MCF 10A (cell line): ENCODE measurements around the gene MBD3L5. TPM values are rescaled to one million over a fixed set of nuclear protein-coding genes. Genes with fewer than 3 reads are reported as not detected.
"Not testable (repeated sequence)": the region's sequence is repeated elsewhere in the genome, so short reads cannot be mapped to it uniquely, and the experiment has no call there.

Experiments used
- Bru-seq: library from RNA; stranded (reverse); fragments of 400-500 nt; gene quantifications from one replicate; lab custom pipeline; 2021; lab: Mats Ljungman, UMichigan
- BruChase-seq, 2 experiments: library from RNA; stranded (reverse); fragments of 400-500 nt; gene quantifications; one replicate each; lab custom pipeline; 2021; lab: Mats Ljungman, UMichigan
- BruUV-seq: library from RNA; stranded (reverse); fragments of 400-500 nt; replicated peaks from 2 replicates; lab custom pipeline; 2021; lab: Mats Ljungman, UMichigan
- CTCF ChIA-PET: fragments of 300-600 bp; sonication (Branson Sonifier 250); formaldehyde crosslinking; extraction: SDS; loops from one replicate; lab custom pipeline; 2021; ENCODE audit warnings: antibody characterized with exemption, inconsistent platforms; lab: Yijun Ruan, JAX
- POLR2A ChIA-PET: fragments of 300-600, 350-650 bp; sonication (Branson Sonifier 250); formaldehyde crosslinking; extraction: SDS; loops from one replicate; lab custom pipeline; 2020; ENCODE audit warnings: antibody characterized with exemption, inconsistent platforms; lab: Yijun Ruan, JAX
- DNase-seq: peaks from one replicate; pipeline ENCODE4 v3.0.0-alpha.2; 2018; ENCODE audit not compliant: unreplicated experiment
- H3K27ac Mint-ChIP-seq: one replicate; pipeline ENCODE4 v1.8.0; 2022; ENCODE audit warnings: mild to moderate bottlenecking, low read depth, mixed read lengths; ENCODE audit not compliant: unreplicated experiment
- H3K27me3 Mint-ChIP-seq: one replicate; pipeline ENCODE4 v1.8.0; 2022; ENCODE audit warnings: mixed read lengths; ENCODE audit not compliant: insufficient read depth, unreplicated experiment
- H3K36me3 Mint-ChIP-seq: one replicate; pipeline ENCODE4 v1.8.0; 2022; ENCODE audit warnings: mild to moderate bottlenecking, moderate library complexity, mixed read lengths; ENCODE audit not compliant: insufficient read depth, unreplicated experiment
- H3K4me1 Mint-ChIP-seq: one replicate; pipeline ENCODE4 v1.8.0; 2022; ENCODE audit warnings: mixed read lengths; ENCODE audit not compliant: insufficient read depth, unreplicated experiment
- H3K4me3 Mint-ChIP-seq: one replicate; pipeline ENCODE4 v1.8.0; 2022; ENCODE audit warnings: mild to moderate bottlenecking, moderate library complexity, mixed read lengths; ENCODE audit not compliant: unreplicated experiment
- H3K9me3 Mint-ChIP-seq: one replicate; pipeline ENCODE4 v1.8.0; 2022; ENCODE audit warnings: mixed read lengths; ENCODE audit not compliant: unreplicated experiment
- CTCF ChIP-seq: fragments of 200-600 bp; IDR thresholded peaks from one replicate; pipeline ENCODE4 v1.8.0; 2022; ENCODE audit warnings: antibody characterized with exemption, mild to moderate bottlenecking; ENCODE audit not compliant: unreplicated experiment
- intact Hi-C: fragments of 100-400 bp; cut with micrococcal nuclease; formaldehyde crosslinking; loops from 2 replicates; pipeline ENCODE4 v1.14.1; 2022
- long read RNA-seq: library from polyadenylated mRNA; stranded (forward); transcript quantifications from one replicate; pipeline ENCODE4 v2.0.0, GENCODE V29; 2022
- total RNA-seq: library from RNA; stranded (reverse); gene quantifications from 2 replicates; pipeline ENCODE4 v1.2.3, GENCODE V29; 2022

The MBD3L5 gene
- total RNA-seq (not detected in 2 replicates), Bru-seq, nascent RNA (not detected), BruChase-seq, experiment 1, labeled RNA remaining after a 6-hour chase (not detected), BruChase-seq, experiment 2, labeled RNA remaining after a 2-hour chase (not detected)
- long read RNA-seq: 0 reads

DNA sequence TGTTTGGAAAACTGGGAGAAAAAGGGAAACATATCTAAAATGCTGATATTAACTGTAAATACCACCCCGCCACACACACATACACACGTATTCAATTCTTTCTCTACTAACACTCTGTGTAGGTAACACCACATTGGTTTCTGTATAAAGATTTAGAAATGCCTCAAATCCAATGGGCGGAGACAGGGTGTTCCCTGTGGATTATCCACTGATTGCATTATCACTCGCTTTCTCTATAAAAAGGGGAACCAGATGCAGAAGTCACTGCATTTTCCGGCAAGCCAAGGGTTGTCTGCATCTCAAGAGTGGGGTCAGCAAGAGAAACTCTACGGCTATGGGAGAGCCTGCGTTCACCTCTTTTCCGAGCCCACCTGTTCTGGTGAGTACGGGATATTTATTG lies at the start of gene MBD3L5:
Gene MBD3L5 (plus strand): TSS at position 301 of the 400 bp plus-strand sequence. CDS start 34 bp downstream, at position 335.
- CTCF ChIA-PET, intact Hi-C loops, H3K27ac Mint-ChIP-seq, DNase-seq, BruUV-seq, H3K4me3 Mint-ChIP-seq, H3K4me1 Mint-ChIP-seq, H3K27me3 Mint-ChIP-seq, H3K9me3 Mint-ChIP-seq, H3K36me3 Mint-ChIP-seq, POLR2A ChIA-PET: not testable (repeated sequence)

DNA sequence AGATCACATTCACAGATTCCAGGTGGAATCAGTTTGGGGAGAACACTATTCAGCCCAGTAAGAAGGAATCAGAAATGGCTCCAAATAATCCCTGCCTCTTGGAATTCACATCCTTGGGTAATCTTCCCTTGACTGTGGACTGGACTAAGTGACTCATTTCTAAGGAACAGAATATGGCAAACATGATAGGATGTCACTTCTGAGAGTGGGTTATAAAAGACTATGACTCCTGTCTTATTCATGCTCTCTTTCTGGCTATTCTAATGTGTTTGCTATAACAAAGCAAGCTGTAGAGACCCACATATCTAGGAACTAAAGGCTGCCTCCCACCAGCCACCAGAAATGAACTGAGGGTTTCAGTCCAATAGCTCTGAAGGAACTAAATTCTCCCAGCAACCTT lies 46.9 kb upstream of the MBD3L5 start:
- Mint-ChIP-seq H3K27ac (no peak overlapping the region), H3K27me3 (no peaks in the 10 kb centered on the region), H3K4me1 (no peaks in the 10 kb centered on the region), H3K4me3 (no peak overlapping the region), H3K9me3 (peaks cover 22% of the 10 kb centered on the region), H3K36me3 (no peaks in the 10 kb centered on the region)
- no peak for DNase-seq
- POLR2A ChIA-PET: no interaction called here
- BruUV-seq: no TSS peak
- no peak for TF ChIP-seq CTCF
- intact Hi-C loops: no loop called here
- CTCF ChIA-PET: interaction anchor here (0.6 to 0.8 kb wide), 3 partner anchors 83 to 519 kb away, joined by 3 to 5 read pairs (median 3); no protein-coding TSS in a partner anchor

GRCh38 chr19:6987850-6988249 lies 42.5 kb upstream of the MBD3L5 start:
- Mint-ChIP-seq H3K4me1 (no peaks in the 10 kb centered on the region), H3K4me3 (no peak overlapping the region), H3K27ac (no peak overlapping the region), H3K27me3 (no peaks in the 10 kb centered on the region), H3K9me3 (peaks cover 22% of the 10 kb centered on the region), H3K36me3 (no peaks in the 10 kb centered on the region)
- ChIA-PET POLR2A (no interaction called here), CTCF (interaction anchor here (1.3 kb wide), 1 partner anchor 16 kb away, joined by 4 read pairs; no protein-coding TSS in a partner anchor)
- TF ChIP-seq CTCF: no peak
- no peak for DNase-seq
- BruUV-seq: no TSS peak
- intact Hi-C loops: no loop called here

GRCh38 chr19:6988257-6988656 lies 42.1 kb upstream of the MBD3L5 start:
- Mint-ChIP-seq H3K27me3 (no peaks in the 10 kb centered on the region), H3K36me3 (no peaks in the 10 kb centered on the region), H3K9me3 (peaks cover 18% of the 10 kb centered on the region), H3K27ac (no peak overlapping the region), H3K4me1 (no peaks in the 10 kb centered on the region), H3K4me3 (no peak overlapping the region)
- DNase-seq: no peak
- ChIA-PET CTCF (interaction anchor here (1.3 kb wide), 1 partner anchor 15 kb away, joined by 4 read pairs; no protein-coding TSS in a partner anchor), POLR2A (no interaction called here)
- intact Hi-C loops: no loop called here
- TF ChIP-seq CTCF: no peak
- no TSS peak for BruUV-seq
